NCI-H748 (cell line): ENCODE measurements around the gene TMEM151B.
A peak's percentile ranks its signal among the peaks of the same experiment; 100 is the strongest.

ENCODE experiments used
- DNase-seq: peaks from one replicate; lab custom pipeline; 2025; ENCODE audit not compliant: unreplicated experiment; lab: John Stamatoyannopoulos, UW

TMEM151B gene

DNA sequence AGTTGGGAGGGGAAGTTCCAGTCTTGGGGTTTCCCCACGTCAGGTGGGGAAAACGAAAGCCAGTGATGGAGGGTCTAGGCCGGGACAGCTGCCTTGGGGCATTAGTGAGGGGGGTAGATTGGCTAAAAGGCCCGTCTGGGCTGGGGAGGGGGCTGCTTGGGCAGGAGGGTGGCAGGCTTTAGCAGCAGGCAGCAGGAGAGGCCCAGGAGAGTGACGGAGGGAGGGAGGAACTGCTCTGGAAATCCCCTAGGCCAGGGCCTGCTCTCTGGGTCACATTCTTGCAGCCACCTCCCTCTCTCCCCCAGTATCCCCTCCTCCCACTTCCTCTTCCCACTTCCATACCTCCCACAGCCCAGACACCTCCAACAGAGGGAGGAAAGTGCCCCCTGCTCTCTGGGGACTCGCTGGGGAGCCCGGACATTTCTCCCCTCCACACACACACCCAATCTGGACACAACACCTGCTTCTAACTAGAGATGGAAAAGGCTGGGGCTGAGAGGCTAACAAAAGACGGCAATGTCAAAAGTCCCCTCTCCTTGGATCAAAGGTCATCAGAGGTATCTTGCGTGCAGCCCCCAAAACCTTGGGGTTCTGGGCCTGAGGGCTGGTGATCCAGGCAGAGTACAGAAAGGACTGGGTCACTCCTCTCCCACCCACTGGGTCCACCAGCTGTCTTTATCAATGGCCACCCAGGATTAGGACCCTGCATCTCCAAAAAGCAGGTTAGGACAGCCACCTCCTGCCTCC lies 6.7 kb upstream of the TMEM151B start:
- DNase-seq: no peak

- DNase-seq: no peak
Observed at GRCh38 chr6:44264154-44265006, 5.9 kb upstream of the TMEM151B start.

DNA sequence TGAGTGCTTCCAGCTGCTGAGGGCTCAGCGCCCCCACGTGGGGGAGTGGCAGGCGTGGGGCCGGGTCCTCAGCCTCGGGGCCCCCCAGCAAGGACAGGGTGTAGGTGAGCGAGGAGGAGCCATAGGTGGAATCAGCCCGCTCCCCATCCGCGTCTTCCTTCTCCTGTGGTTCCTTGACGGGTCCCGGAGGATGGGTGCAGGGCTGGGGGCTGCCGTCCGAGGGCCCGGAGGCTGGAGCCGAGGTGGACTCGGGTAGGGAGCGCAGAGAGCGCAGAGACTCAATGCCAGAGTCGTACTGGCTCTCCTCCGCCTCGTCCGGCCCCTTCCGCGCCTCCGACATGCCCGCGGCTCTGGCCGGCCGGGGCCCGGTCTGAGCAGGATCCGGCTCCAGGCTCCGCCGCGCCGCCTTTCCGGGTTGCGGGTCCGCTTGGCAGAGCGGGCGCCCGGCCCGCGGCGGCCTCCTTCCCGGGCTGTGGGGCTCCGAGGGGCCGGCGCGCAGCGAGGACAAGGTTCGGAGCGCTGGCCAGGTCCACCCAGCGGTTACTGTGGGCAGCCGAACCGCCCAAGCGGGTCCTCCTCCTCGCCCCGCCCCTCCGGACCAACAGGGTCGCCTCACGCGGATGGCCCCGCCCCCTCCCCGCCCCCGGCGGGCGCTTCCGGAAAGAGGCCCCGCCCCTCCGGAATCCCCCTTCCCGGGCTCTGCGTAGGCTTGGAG lies 5.1 kb upstream of the TMEM151B start, which contains the start of gene NFKBIE:
Gene NFKBIE (minus strand): TSS at position 545 of the 715 bp plus-strand sequence. CDS start 205 bp downstream, at position 340.
- peak; percentile 93 for DNase-seq

DNA sequence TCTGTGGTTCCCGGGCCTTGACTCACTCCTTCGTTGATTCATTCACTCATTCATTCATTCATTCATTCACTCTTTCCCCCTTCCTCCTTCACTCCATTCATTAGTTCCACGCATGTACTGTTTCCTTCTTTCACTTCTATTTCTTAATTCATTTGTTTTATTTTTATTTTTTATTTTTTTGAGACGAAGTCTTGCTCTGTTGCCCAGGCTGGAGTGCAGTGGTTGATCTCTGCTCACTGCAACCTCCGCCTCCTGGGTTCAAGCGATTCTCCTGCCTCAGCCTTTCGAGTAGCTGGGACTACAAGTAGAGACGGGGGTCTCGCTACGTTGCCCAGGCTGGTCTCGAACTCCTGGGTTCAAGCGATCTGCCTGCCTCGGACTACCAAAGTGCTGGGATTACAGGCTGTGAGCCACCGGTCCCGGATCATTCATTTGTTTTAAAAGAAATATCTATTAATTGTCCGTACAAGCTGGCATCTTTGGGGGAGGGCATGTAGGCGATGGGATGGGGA lies 4.5 kb upstream of the TMEM151B start:
- no peak for DNase-seq

DNA sequence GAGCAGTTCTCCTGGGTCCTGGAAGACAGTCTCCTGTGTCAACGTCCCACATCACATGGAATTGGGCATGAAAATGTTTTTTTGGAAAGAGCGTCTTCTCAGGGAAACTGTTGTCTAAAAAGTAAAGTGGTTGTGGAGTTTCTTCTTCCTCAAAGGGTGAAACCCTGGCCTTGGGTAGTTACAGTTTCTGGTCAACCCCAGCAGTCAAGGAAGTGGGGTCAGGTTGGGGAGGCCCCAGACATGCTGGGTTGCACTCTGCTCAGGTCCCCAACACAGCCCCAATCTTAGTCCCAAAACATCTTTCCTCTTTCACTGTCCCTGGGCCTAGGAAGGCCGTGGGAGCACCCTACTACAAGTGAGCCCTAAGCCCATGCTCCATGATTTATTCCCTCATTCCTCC lies 3.9 kb upstream of the TMEM151B start:
- no peak for DNase-seq

- no peak for DNase-seq
Observed at GRCh38 chr6:44267252-44267651, 3.0 kb upstream of the TMEM151B start.

DNA sequence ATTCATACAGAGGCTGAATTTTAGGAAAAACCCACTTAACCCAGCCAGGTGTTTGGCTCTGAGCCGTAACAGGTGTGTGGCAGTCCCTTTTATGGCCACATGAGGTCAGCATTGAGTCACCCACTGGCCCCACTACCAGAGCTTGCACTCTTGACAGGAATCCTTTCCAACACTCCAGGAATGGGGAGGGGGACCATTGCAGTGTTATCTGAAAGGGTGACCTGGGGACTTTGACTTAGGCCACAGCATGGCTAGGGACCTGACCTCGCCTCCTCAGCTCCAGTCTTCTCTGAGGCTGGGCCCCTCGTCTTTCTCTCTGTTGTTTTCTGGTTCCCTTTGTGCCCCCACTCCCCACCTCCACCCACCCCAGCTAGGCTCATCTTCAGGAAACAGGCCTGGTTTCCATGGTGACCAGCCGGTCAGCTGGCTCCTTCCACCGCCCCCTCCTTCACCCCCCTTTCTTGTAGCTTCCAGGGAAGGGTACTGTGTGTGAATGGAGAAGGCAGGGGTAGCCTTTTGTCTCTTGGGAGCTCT lies 2.1 kb upstream of the TMEM151B start:
- peak; percentile 80 for DNase-seq

- no peak for DNase-seq
Observed at GRCh38 chr6:44269178-44269920, 901 bp upstream of the TMEM151B start.

DNA sequence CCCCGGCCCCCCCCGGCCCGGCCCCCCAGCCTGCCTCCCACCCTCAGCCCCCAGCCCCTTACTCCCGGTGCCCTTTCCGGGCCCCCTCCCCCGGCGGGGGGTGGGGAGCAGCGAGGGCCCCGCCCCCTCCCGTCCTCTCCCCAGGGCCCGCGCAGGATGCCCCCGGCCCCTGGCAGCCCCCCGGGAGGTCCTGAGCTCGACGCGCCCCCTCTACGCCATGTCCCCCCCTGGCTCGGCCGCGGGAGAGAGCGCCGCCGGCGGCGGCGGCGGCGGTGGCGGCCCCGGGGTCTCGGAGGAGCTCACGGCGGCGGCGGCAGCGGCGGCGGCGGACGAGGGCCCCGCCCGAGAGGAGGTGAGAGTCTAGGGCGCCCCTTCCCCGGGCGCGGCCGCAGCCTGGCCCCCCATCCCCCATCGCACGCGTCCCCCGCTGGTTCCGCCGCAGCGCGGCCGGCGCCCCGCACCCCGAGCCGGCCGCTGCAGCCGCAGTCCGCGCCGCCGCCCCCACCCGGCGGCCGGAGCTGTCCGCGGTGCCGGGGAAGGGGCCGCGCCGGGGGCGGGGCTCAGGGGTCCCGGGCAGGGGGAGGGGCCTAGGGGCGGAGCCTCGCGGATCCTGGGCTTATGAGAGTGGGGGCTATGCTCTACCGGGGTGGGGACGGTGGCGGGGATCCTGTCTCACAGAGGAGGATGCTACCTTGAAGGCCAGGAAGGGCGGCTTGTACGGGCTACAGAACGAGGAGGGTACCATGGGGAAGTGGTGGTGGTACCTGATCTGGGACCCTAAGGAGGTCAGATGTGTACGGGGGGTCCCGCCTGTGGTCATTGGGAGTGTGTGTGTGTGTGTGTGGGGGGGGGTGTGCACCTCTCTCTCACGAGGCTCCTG lies 516 bp downstream of the TMEM151B start:
- DNase-seq: peak; percentile 78

GRCh38 chr6:44271406-44271723 lies 1.1 kb downstream of the TMEM151B start:
- DNase-seq: no peak

- DNase-seq: no peak
Observed at GRCh38 chr6:44271914-44272313, 1.7 kb downstream of the TMEM151B start.

GRCh38 chr6:44272529-44272928 lies 2.3 kb downstream of the TMEM151B start:
- no peak for DNase-seq

- DNase-seq: no peak
Observed at GRCh38 chr6:44272999-44273566, 2.8 kb downstream of the TMEM151B start.

- DNase-seq: no peak
Observed at GRCh38 chr6:44273617-44274016, 3.4 kb downstream of the TMEM151B start.

GRCh38 chr6:44275271-44275748 lies 5.1 kb downstream of the TMEM151B start:
- no peak for DNase-seq

- DNase-seq: peak; percentile 64
Observed at GRCh38 chr6:44275749-44276648, 5.7 kb downstream of the TMEM151B start.

DNA sequence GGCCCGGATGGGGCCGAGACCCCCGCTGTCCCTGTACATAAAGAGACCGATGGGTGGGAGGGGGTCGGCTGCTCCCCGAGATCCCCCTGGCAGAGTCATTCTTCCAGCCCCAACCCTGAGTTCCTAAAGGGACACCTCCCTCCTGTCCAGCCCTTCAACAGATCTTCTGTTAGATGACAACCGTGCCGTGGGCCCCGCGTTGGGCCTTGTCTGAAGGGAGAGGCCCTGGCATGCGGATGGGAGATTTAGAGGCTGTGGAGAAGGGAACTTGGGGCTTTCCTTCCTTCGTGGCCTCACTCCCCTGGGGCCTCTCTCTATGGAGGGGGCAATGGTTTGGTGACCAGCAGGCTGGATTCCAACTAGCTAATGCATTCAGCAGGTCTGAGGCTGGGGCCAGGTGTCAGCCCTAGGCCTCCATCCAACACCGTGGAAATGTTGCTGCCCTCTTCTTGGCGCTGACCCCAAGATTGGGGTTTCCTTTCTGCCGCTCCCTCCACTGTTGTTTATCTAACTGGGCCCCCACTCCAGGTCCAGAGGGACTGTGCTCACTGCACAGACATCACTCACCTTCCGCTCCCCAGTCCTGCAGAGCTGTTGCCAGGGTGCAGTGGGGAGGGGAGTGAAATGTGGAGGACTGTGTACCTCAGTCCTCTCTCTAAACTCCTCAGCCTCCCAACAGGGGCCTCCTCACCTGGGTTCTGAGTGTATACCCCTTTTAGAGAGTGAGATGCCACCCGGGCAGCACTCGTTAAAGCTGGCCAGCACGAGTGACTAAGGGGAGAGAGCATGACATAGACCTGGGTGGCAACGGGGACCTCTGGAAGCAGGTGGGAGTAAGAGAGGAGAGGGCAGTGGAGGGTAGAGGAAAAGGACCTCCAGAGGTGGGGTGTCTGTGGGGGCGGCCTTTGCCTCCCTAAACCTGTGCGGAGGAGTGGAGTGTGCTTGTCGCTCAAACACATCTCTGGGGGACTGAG lies 6.7 kb downstream of the TMEM151B start:
- DNase-seq: no peak
